H1 (cell line): ENCODE results near the gene NPPA. TPM values are rescaled to one million over a fixed set of nuclear protein-coding genes. Genes with fewer than 3 reads are reported as not detected.

ENCODE experiments used
- CTCF ChIA-PET: fragments of 300-600 bp; sonication (Branson Sonifier 250); formaldehyde crosslinking; loops from one replicate; lab custom pipeline; 2021; ENCODE audit not compliant: partially characterized antibody; lab: Charles Lee
- POLR2A ChIA-PET: fragments of 300-600 bp; sonication (Branson Sonifier 250); formaldehyde crosslinking; loops from one replicate; lab custom pipeline; 2021; ENCODE audit warnings: inconsistent platforms; ENCODE audit not compliant: partially characterized antibody; lab: Charles Lee
- DNase-seq, 2 experiments: peaks; one replicate each; pipeline versions ENCODE4 v3.0.0 to v3.0.0-alpha.2; 2010 to 2022; ENCODE audit warnings: low spot score in 2 of 2, low read depth in 1 of 2, mixed read lengths in 1 of 2
- FAIRE-seq: peaks from 2 replicates; lab custom pipeline; 2011; peaks lifted over from hg19 to GRCh38; lab: Jason Lieb, UNC
- H2AFZ ChIP-seq: 2 replicates; pipeline ENCODE4 v1.8.1; 2012; ENCODE audit warnings: low read length, inconsistent platforms
- H2AK5ac ChIP-seq: 2 replicates; pipeline ENCODE4 v1.6.1; 2013; ENCODE audit warnings: low read depth, low read length
- H2BK120ac ChIP-seq: replicated peaks from 2 replicates; pipeline ENCODE3; 2013; ENCODE audit warnings: low read depth, low read length, inconsistent platforms
- H2BK12ac ChIP-seq: 2 replicates; pipeline ENCODE4 v1.6.1; 2013; ENCODE audit warnings: low read depth, low read length
- H2BK15ac ChIP-seq: 2 replicates; pipeline ENCODE4 v1.6.1; 2013; ENCODE audit warnings: low read length
- H2BK20ac ChIP-seq: 2 replicates; pipeline ENCODE4 v1.6.1; 2013; ENCODE audit warnings: low read length
- H2BK5ac ChIP-seq: 2 replicates; pipeline ENCODE4 v1.6.1; 2013; ENCODE audit warnings: low read depth, low read length
- H3K14ac ChIP-seq: 2 replicates; pipeline ENCODE4 v1.6.1; 2013; ENCODE audit warnings: inconsistent platforms; ENCODE audit not compliant: insufficient read length
- H3K18ac ChIP-seq: 2 replicates; pipeline ENCODE4 v1.6.1; 2013; ENCODE audit warnings: low read length; ENCODE audit errors: extremely low read depth
- H3K23ac ChIP-seq: 2 replicates; pipeline ENCODE4 v1.6.1; 2013; ENCODE audit warnings: inconsistent platforms; ENCODE audit not compliant: insufficient read length
- H3K23me2 ChIP-seq: 2 replicates; pipeline ENCODE4 v1.6.1; 2013; ENCODE audit warnings: low read depth, low read length
- H3K27ac ChIP-seq: 2 replicates; pipeline ENCODE4 v1.6.1; 2011; ENCODE audit warnings: low read depth, low read length, inconsistent platforms
- H3K27me3 ChIP-seq, 4 experiments: replicated peaks in 1 of 4; 1 replicate in 1 of 4; 2 replicates in 3 of 4; pipeline versions ENCODE4 v1.6.1 to v1.8.1; 2011 to 2013; ENCODE audit warnings: low read length in 3 of 4, mild to moderate bottlenecking in 3 of 4, inconsistent platforms in 2 of 4, mixed read lengths in 2 of 4, moderate library complexity in 1 of 4; ENCODE audit not compliant: control insufficient read depth in 3 of 4, insufficient read depth in 3 of 4; ENCODE audit errors: extremely low read depth in 1 of 4
- H3K36me3 ChIP-seq, 4 experiments: 2 replicates each; pipeline versions ENCODE4 v1.6.1 to v1.8.1; 2011 to 2013; ENCODE audit warnings: mild to moderate bottlenecking in 4 of 4, low read length in 3 of 4, moderate library complexity in 2 of 4, control low read depth in 1 of 4, inconsistent platforms in 1 of 4; ENCODE audit not compliant: insufficient read depth in 4 of 4, control insufficient read depth in 2 of 4
- H3K4ac ChIP-seq: replicated peaks from 2 replicates; pipeline ENCODE3; 2013; ENCODE audit warnings: low read length, low read depth, mixed read lengths, inconsistent platforms; ENCODE audit not compliant: insufficient read length
- H3K4me1 ChIP-seq, 4 experiments: replicated peaks in 1 of 4; 1 replicate in 1 of 4; 2 replicates in 3 of 4; pipeline versions ENCODE4 v1.6.1 to v1.8.1; 2011 to 2013; ENCODE audit warnings: low read length in 3 of 4, inconsistent platforms in 2 of 4, mixed read lengths in 1 of 4; ENCODE audit not compliant: insufficient read depth in 4 of 4, control insufficient read depth in 3 of 4
- H3K4me2 ChIP-seq, 2 experiments: 2 replicates each; pipeline versions ENCODE4 v1.6.1 to v1.8.1; 2011 to 2013; ENCODE audit warnings: low read depth in 2 of 2, low read length in 2 of 2, control low read depth in 1 of 2, inconsistent platforms in 1 of 2, mild to moderate bottlenecking in 1 of 2; ENCODE audit not compliant: insufficient read depth in 1 of 2
- H3K4me3 ChIP-seq, 4 experiments: fragments of 200-600, 300-600 bp in 1 of 4; sonication (generic), shearing (Covaris generic), sonication (Bioruptor Twin) in 1 of 4; 2 replicates each; pipeline versions ENCODE4 v1.5.1 to v1.8.1; 2011 to 2016; ENCODE audit warnings: low read length in 4 of 4, low read depth in 3 of 4, control low read depth in 2 of 4, inconsistent platforms in 2 of 4, mild to moderate bottlenecking in 2 of 4, mixed read lengths in 1 of 4, moderate library complexity in 1 of 4; ENCODE audit not compliant: insufficient read depth in 2 of 4; ENCODE audit errors: extremely low read depth in 1 of 4
- H3K56ac ChIP-seq: replicated peaks from 2 replicates; pipeline ENCODE3; 2013; ENCODE audit warnings: low read depth, mild to moderate bottlenecking, mixed read lengths, low read length, inconsistent platforms; ENCODE audit not compliant: insufficient read length
- H3K79me1 ChIP-seq: 2 replicates; pipeline ENCODE4 v1.6.1; 2013; ENCODE audit warnings: low read depth, low read length, control low read depth
- H3K79me2 ChIP-seq, 2 experiments: 2 replicates each; pipeline versions ENCODE4 v1.6.1 to v1.8.1; 2012 to 2013; ENCODE audit warnings: low read length in 2 of 2, mild to moderate bottlenecking in 2 of 2, inconsistent platforms in 1 of 2; ENCODE audit not compliant: insufficient read depth in 2 of 2, control insufficient read depth in 1 of 2
- H3K9ac ChIP-seq, 4 experiments: replicated peaks in 1 of 4; 1 replicate in 1 of 4; 2 replicates in 3 of 4; pipeline versions ENCODE4 v1.6.1 to v1.8.1; 2011 to 2013; ENCODE audit warnings: low read depth in 3 of 4, low read length in 3 of 4, control low read depth in 2 of 4, mild to moderate bottlenecking in 2 of 4, moderate library complexity in 2 of 4, inconsistent platforms in 1 of 4; ENCODE audit errors: extremely low read depth in 1 of 4
- H3K9me3 ChIP-seq, 2 experiments: 2 replicates each; pipeline versions ENCODE4 v1.6.1 to v1.8.1; 2012 to 2013; ENCODE audit warnings: mild to moderate bottlenecking in 2 of 2, moderate library complexity in 2 of 2, control low read depth in 1 of 2, inconsistent platforms in 1 of 2, low read depth in 1 of 2, low read length in 1 of 2, mixed read lengths in 1 of 2; ENCODE audit not compliant: insufficient read depth in 2 of 2
- H4K20me1 ChIP-seq, 2 experiments: replicated peaks in 1 of 2; 2 replicates each; pipeline versions ENCODE3 to v1.8.1; 2011 to 2013; ENCODE audit warnings: inconsistent platforms in 2 of 2, low read length in 2 of 2, mild to moderate bottlenecking in 1 of 2; ENCODE audit not compliant: insufficient read depth in 2 of 2, control insufficient read depth in 1 of 2
- H4K5ac ChIP-seq: 2 replicates; pipeline ENCODE4 v1.6.1; 2013; ENCODE audit warnings: low read length, low read depth, mixed read lengths, inconsistent platforms; ENCODE audit not compliant: insufficient read length
- H4K8ac ChIP-seq: 2 replicates; pipeline ENCODE4 v1.8.0; 2013; ENCODE audit warnings: mild to moderate bottlenecking, moderate library complexity, low read length, inconsistent platforms; ENCODE audit not compliant: insufficient read depth; ENCODE audit errors: extremely low read depth
- H4K91ac ChIP-seq: replicated peaks from 2 replicates; pipeline ENCODE3; 2013; ENCODE audit warnings: low read length, mixed read lengths, inconsistent platforms; ENCODE audit not compliant: insufficient read length
- SRF ChIP-seq: IDR thresholded peaks from 2 replicates; pipeline ENCODE4 v1.6.1; 2011; ENCODE audit warnings: mild to moderate bottlenecking, low read depth, low read length, moderate library complexity
- WGBS, 2 experiments: shearing (Covaris generic) in 1 of 2; methylation state at CpG; one replicate each; pipeline versions ENCODE4 v1.1.6 to v1.1.7; 2013 to 2015; ENCODE audit warnings: low lambda C conversion rate in 2 of 2, mixed read lengths in 2 of 2, inconsistent platforms in 1 of 2, low coverage in 1 of 2, missing lambda C conversion rate in 1 of 2; ENCODE audit not compliant: insufficient replicate concordance in 2 of 2, insufficient coverage in 1 of 2, insufficient read length in 1 of 2; ENCODE audit errors: extremely low coverage in 1 of 2, missing lambda C conversion rate in 1 of 2; 5-methylcytosine and 5-hydroxymethylcytosine counted together
- polyA plus RNA-seq, 7 experiments: library from polyadenylated mRNA; depleted of rRNA in 3 of 7; stranded (reverse) in 5 of 7; unstranded in 2 of 7; fragments of >200 nt in 5 of 7; fragments of 200-250 nt in 2 of 7; gene quantifications; 1 replicate in 5 of 7; 2 replicates in 1 of 7; 4 replicates in 1 of 7; pipeline versions ENCODE4 v1.2.1 to v1.2.3, GENCODE V29; 2011 to 2013; ENCODE audit warnings: missing spikeins in 2 of 7, mixed read lengths in 2 of 7
- total RNA-seq: library from RNA; stranded (reverse); fragmentation: NEBNext Ultra II Directional; extraction: Animal tissue kit (Norgen Biotek cat#: 25700); gene quantifications from 2 replicates; pipeline ENCODE4 v1.2.1, GENCODE V29; 2021

The NPPA gene
- total and polyA plus RNA-seq, 2 of the 8 experiments (the other 6 are each of a cell fraction or from before 2014, with no cell fraction given), result not detected

DNA sequence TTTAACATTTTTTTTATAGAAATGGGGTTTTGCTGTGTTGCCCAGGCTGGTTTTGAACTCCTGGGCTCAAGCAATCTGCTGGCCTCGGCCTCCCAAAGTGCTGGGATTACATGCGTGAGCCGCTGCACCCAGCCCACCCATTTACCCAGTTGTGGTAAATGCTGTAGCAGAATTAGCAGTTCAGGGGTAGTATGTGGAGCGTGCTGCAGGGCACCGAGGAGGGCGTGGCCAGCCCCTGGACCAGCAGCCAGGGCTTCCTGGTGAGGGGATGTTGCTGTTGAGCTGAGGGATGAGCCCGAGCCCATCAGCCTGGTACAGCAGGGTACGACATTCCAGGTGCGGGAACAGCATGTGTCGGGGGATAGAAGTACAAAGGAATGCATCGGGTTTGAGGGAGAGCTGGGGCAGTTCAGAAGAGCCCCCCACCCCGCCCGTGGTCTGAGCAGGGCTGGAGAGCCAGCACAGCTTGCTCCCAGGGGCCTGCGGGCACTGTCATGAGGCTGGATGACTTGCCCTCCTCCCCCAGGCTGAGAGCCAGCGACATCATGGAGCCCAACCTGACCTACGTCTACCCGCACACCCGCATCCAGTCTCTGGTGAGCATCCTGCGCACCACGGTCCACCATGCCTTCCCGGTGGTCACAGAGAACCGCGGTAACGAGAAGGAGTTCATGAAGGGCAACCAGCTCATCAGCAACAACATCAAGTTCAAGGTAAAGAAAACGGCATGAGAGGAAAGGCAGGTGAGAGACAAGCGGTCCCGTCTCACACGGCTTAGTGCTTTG, 11.9 kb downstream of the NPPA start:
- Histone ChIP-seq H2BK12ac (no peak overlapping the region), H2AK5ac (no peak overlapping the region), H4K20me1 (peaks cover 15 to 25% of the 10 kb centered on the region in 2 experiments), H2BK15ac (no peak overlapping the region), H3K79me2 (no peaks in the 10 kb centered on the region), H2AFZ (no peak overlapping the region), H2BK120ac (no peak overlapping the region), H3K23ac (no peak overlapping the region), H3K4me1 (no peaks in the 10 kb centered on the region), H3K27ac (no peak overlapping the region), H3K9me3 (no peaks in the 10 kb centered on the region), H3K56ac (no peak overlapping the region), H3K14ac (no peak overlapping the region), H3K36me3 (peaks cover 41 to 75% (median 74%) of the 10 kb centered on the region in 4 experiments), H3K4ac (no peak overlapping the region), H3K23me2 (no peaks in the 10 kb centered on the region), H2BK20ac (no peak overlapping the region), H4K5ac (no peak overlapping the region), H4K91ac (no peak overlapping the region), H3K4me2 (no peak overlapping the region), H3K9ac (no peak overlapping the region), H3K4me3 (no peak overlapping the region), H2BK5ac (no peak overlapping the region), H4K8ac (no peak overlapping the region), H3K27me3 (no peaks in the 10 kb centered on the region), H3K18ac (no peak overlapping the region), H3K79me1 (no peaks in the 10 kb centered on the region)
- no peak for DNase-seq
- ChIA-PET CTCF (interaction anchor here (0.6 to 8.8 kb wide), 12 partner anchors 9 to 167 kb away, joined by 3 to 67 read pairs (median 5); partner anchors contain the start of gene NPPA), POLR2A (interaction anchor here (8.1 kb wide), 1 partner anchor 73 kb away, joined by 72 read pairs; no protein-coding TSS in a partner anchor)
- WGBS, 2 experiments, result 91% methylated on average over 22 of the region's 28 CpGs; no CpG with 5 or more reads in 1 of the 2 experiments
- no peak for FAIRE-seq
- no peak for TF ChIP-seq SRF
